Naive thymus-derived CD4-positive, alpha-beta T cell (primary cell): ENCODE results near the gene KCTD4. TPM values are rescaled to one million over a fixed set of nuclear protein-coding genes. Genes with fewer than 3 reads are reported as not detected.

Source experiments
- ATAC-seq: fragments of 150-1000 bp; cut with Tn5 transposase; 2 replicates; pipeline ENCODE4 v1.10.0; 2021; ENCODE audit warnings: mild to moderate bottlenecking, moderate library complexity
- CTCF ChIA-PET: fragments of 350-600 bp; sonication (Branson Sonifier 250); formaldehyde crosslinking; loops from one replicate; lab custom pipeline; 2021; ENCODE audit warnings: antibody characterized with exemption; lab: Charles Lee
- POLR2A ChIA-PET: fragments of 350-600 bp; sonication (Branson Sonifier 250); formaldehyde crosslinking; loops from one replicate; lab custom pipeline; 2021; ENCODE audit warnings: antibody characterized with exemption, inconsistent platforms; lab: Charles Lee
- DNase-seq, 9 donors: peaks; one replicate each; pipeline versions ENCODE4 v3.0.0 to v3.0.0-alpha.2; 2020 to 2022; ENCODE audit warnings: mixed read lengths in 1 of 9
- H3K27ac ChIP-seq: one replicate; pipeline ENCODE4 v1.7.0; 2013; ENCODE audit warnings: mild to moderate bottlenecking, low read depth, low read length, moderate library complexity
- H3K27me3 ChIP-seq, 2 donors: one replicate each; pipeline ENCODE4 v1.7.0; 2013; ENCODE audit warnings: low read length in 2 of 2, mild to moderate bottlenecking in 2 of 2, moderate library complexity in 2 of 2; ENCODE audit not compliant: control insufficient read depth in 2 of 2, insufficient read depth in 2 of 2
- H3K36me3 ChIP-seq, 3 experiments: 1 replicate in 2 of 3; 2 replicates in 1 of 3; pipeline ENCODE4 v1.7.0; 2013; ENCODE audit warnings: low read length in 3 of 3, mild to moderate bottlenecking in 3 of 3, moderate library complexity in 1 of 3; ENCODE audit not compliant: insufficient read depth in 3 of 3, control insufficient read depth in 2 of 3
- H3K4me1 ChIP-seq, 2 donors: one replicate each; pipeline ENCODE4 v1.7.0; 2013; ENCODE audit warnings: low read length in 2 of 2, mild to moderate bottlenecking in 2 of 2, moderate library complexity in 1 of 2; ENCODE audit not compliant: control insufficient read depth in 2 of 2, insufficient read depth in 2 of 2
- H3K4me3 ChIP-seq: 2 replicates; pipeline ENCODE4 v1.7.0; 2013; ENCODE audit warnings: mild to moderate bottlenecking, low read length
- H3K9me3 ChIP-seq, 3 experiments: 1 replicate in 2 of 3; 2 replicates in 1 of 3; pipeline ENCODE4 v1.7.0; 2013; ENCODE audit warnings: low read length in 3 of 3; ENCODE audit not compliant: control insufficient read depth in 2 of 3
- H3K27ac Mint-ChIP-seq, 9 donors: one replicate each; pipeline ENCODE4 v1.8.0; 2020 to 2022; ENCODE audit warnings: mixed read lengths in 9 of 9, mild to moderate bottlenecking in 8 of 9, moderate library complexity in 5 of 9, inconsistent platforms in 2 of 9
- H3K27me3 Mint-ChIP-seq, 5 donors: one replicate each; pipeline ENCODE4 v1.8.0; 2021 to 2022; ENCODE audit warnings: mixed read lengths in 5 of 5, mild to moderate bottlenecking in 1 of 5
- H3K36me3 Mint-ChIP-seq, 5 donors: one replicate each; pipeline ENCODE4 v1.8.0; 2020 to 2022; ENCODE audit warnings: mixed read lengths in 5 of 5, mild to moderate bottlenecking in 3 of 5, inconsistent platforms in 1 of 5
- H3K4me1 Mint-ChIP-seq, 7 donors: one replicate each; pipeline ENCODE4 v1.8.0; 2020 to 2022; ENCODE audit warnings: mixed read lengths in 7 of 7, mild to moderate bottlenecking in 3 of 7, inconsistent platforms in 1 of 7
- H3K4me3 Mint-ChIP-seq, 10 donors: one replicate each; pipeline ENCODE4 v1.8.0; 2020 to 2022; ENCODE audit warnings: mild to moderate bottlenecking in 10 of 10, mixed read lengths in 10 of 10, moderate library complexity in 6 of 10, inconsistent platforms in 2 of 10
- H3K9me3 Mint-ChIP-seq, 11 donors: one replicate each; pipeline ENCODE4 v1.8.0; 2020 to 2022; ENCODE audit warnings: mixed read lengths in 11 of 11, mild to moderate bottlenecking in 4 of 11, inconsistent platforms in 1 of 11, moderate library complexity in 1 of 11
- intact Hi-C, 2 donors: fragments of 100-400 bp; cut with micrococcal nuclease; formaldehyde crosslinking; loops; one replicate each; pipeline ENCODE4 v1.15.1; 2023
- polyA plus RNA-seq, 2 donors: library from polyadenylated mRNA; unstranded; fragments of 300-500 nt; fragmentation: Illumina TruSeq; gene quantifications; one replicate each; pipeline ENCODE4 v1.2.3, GENCODE V29; 2021
- total RNA-seq, 6 experiments: library from RNA in 5 of 6; stranded (reverse) in 5 of 6; gene quantifications; 1 replicate in 5 of 6; 2 replicates in 1 of 6; pipeline ENCODE4 v1.2.3 and lab custom pipeline; 2021 to 2026

The KCTD4 gene
- total and polyA plus RNA-seq, 7 experiments from 2014 or later = not detected

GRCh38 chr13:45238945-45239795 is 38.3 kb upstream of the KCTD4 start:
- DNase-seq (no peak), ATAC-seq (no peak)
- Histone ChIP-seq H3K36me3 (no peaks in the 10 kb centered on the region), H3K27ac (no peak overlapping the region), H3K9me3 (no peaks in the 10 kb centered on the region), H3K4me3 (no peak overlapping the region), H3K27me3 (no peaks in the 10 kb centered on the region), H3K4me1 (no peaks in the 10 kb centered on the region)
- Mint-ChIP-seq H3K4me3 (no peak overlapping the region), H3K9me3 (no peaks in the 10 kb centered on the region), H3K27me3 (no peaks in the 10 kb centered on the region), H3K36me3 (peaks cover 0 to 14% (median 0%) of the 10 kb centered on the region in 5 donors), H3K27ac (peak overlapping the region in 1 of 9 donors; percentile 42), H3K4me1 (peaks cover 0 to 17% (median 13%) of the 10 kb centered on the region in 7 donors)
- intact Hi-C loops = no loop called here
- ChIA-PET CTCF (interaction anchor here (0.6 kb wide), 1 partner anchor 755 kb away, joined by 3 read pairs; no protein-coding TSS in a partner anchor), POLR2A (no interaction called here)

GRCh38 chr13:45232591-45232990 is 31.7 kb upstream of the KCTD4 start:
- intact Hi-C loops = no loop called here
- DNase-seq (no peak), ATAC-seq (no peak)
- Histone ChIP-seq H3K36me3 (no peaks in the 10 kb centered on the region), H3K27ac (no peak overlapping the region), H3K27me3 (no peaks in the 10 kb centered on the region), H3K9me3 (no peaks in the 10 kb centered on the region), H3K4me3 (no peak overlapping the region), H3K4me1 (no peaks in the 10 kb centered on the region)
- ChIA-PET CTCF (no interaction called here), POLR2A (no interaction called here)
- Mint-ChIP-seq H3K4me3 (no peak overlapping the region), H3K9me3 (no peaks in the 10 kb centered on the region), H3K27ac (no peak overlapping the region), H3K4me1 (peaks cover 0 to 8% (median 5%) of the 10 kb centered on the region in 7 donors), H3K36me3 (peaks cover 0 to 25% (median 6%) of the 10 kb centered on the region in 5 donors), H3K27me3 (no peaks in the 10 kb centered on the region)

GRCh38 chr13:45231722-45232121 is 30.9 kb upstream of the KCTD4 start:
- no peaks in the 10 kb centered on the region for H3K9me3 ChIP-seq
- Mint-ChIP-seq H3K9me3 (no peaks in the 10 kb centered on the region), H3K27me3 (no peaks in the 10 kb centered on the region), H3K4me1 (peaks cover 0 to 8% (median 5%) of the 10 kb centered on the region in 7 donors), H3K27ac (no peak overlapping the region), H3K4me3 (no peak overlapping the region), H3K36me3 (peaks cover 0 to 25% (median 6%) of the 10 kb centered on the region in 5 donors)
- H3K27ac ChIP-seq = no peak overlapping the region
- intact Hi-C loops = no loop called here
- H3K4me1 ChIP-seq = no peaks in the 10 kb centered on the region
- no peaks in the 10 kb centered on the region for H3K27me3 ChIP-seq
- ATAC-seq (no peak), DNase-seq (no peak)
- no peaks in the 10 kb centered on the region for H3K36me3 ChIP-seq
- POLR2A ChIA-PET = no interaction called here
- H3K4me3 ChIP-seq = no peak overlapping the region
- CTCF ChIA-PET = interaction anchor here (1.0 kb wide), 1 partner anchor 15 kb away, joined by 3 read pairs; no protein-coding TSS in a partner anchor

GRCh38 chr13:45231305-45231704 is 30.5 kb upstream of the KCTD4 start:
- POLR2A ChIA-PET = no interaction called here
- no peaks in the 10 kb centered on the region for H3K9me3 Mint-ChIP-seq
- no peak overlapping the region for H3K4me3 Mint-ChIP-seq
- Histone ChIP-seq H3K27me3 (no peaks in the 10 kb centered on the region), H3K4me3 (no peak overlapping the region), H3K36me3 (no peaks in the 10 kb centered on the region), H3K27ac (no peak overlapping the region), H3K4me1 (no peaks in the 10 kb centered on the region), H3K9me3 (no peaks in the 10 kb centered on the region)
- no peak for DNase-seq
- no peak overlapping the region for H3K27ac Mint-ChIP-seq
- intact Hi-C loops = no loop called here
- peaks cover 0 to 8% (median 5%) of the 10 kb centered on the region in 7 donors for H3K4me1 Mint-ChIP-seq
- H3K36me3 Mint-ChIP-seq = peaks cover 0 to 22% (median 6%) of the 10 kb centered on the region in 5 donors
- CTCF ChIA-PET = interaction anchor here (0.7 to 1.0 kb wide), 2 partner anchors 16 to 80 kb away, joined by 3 to 4 read pairs; no protein-coding TSS in a partner anchor
- H3K27me3 Mint-ChIP-seq = no peaks in the 10 kb centered on the region
- no peak for ATAC-seq

GRCh38 chr13:45229172-45229571 is 28.3 kb upstream of the KCTD4 start:
- Histone ChIP-seq H3K4me1 (no peaks in the 10 kb centered on the region), H3K9me3 (no peaks in the 10 kb centered on the region), H3K4me3 (no peak overlapping the region), H3K36me3 (no peaks in the 10 kb centered on the region), H3K27me3 (no peaks in the 10 kb centered on the region), H3K27ac (no peak overlapping the region)
- ChIA-PET CTCF (no interaction called here), POLR2A (no interaction called here)
- no peak overlapping the region for H3K4me3 Mint-ChIP-seq
- no peaks in the 10 kb centered on the region for H3K9me3 Mint-ChIP-seq
- peaks cover 0 to 11% (median 5%) of the 10 kb centered on the region in 7 donors for H3K4me1 Mint-ChIP-seq
- H3K36me3 Mint-ChIP-seq = peaks cover 0 to 23% (median 6%) of the 10 kb centered on the region in 5 donors
- DNase-seq (no peak), ATAC-seq (no peak)
- no peak overlapping the region for H3K27ac Mint-ChIP-seq
- H3K27me3 Mint-ChIP-seq = no peaks in the 10 kb centered on the region
- intact Hi-C loops = no loop called here

GRCh38 chr13:45228002-45228401 is 27.2 kb upstream of the KCTD4 start:
- no peak overlapping the region for H3K27ac ChIP-seq
- H3K27ac Mint-ChIP-seq = peak overlapping the region in 1 of 9 donors; percentile 23
- H3K4me3 ChIP-seq = no peak overlapping the region
- H3K36me3 Mint-ChIP-seq = peaks cover 0 to 23% (median 6%) of the 10 kb centered on the region in 5 donors
- intact Hi-C loops = no loop called here
- no peak overlapping the region for H3K4me3 Mint-ChIP-seq
- H3K4me1 Mint-ChIP-seq = peaks cover 0 to 11% (median 5%) of the 10 kb centered on the region in 7 donors
- H3K9me3 ChIP-seq = no peaks in the 10 kb centered on the region
- ATAC-seq (no peak), DNase-seq (no peak)
- POLR2A ChIA-PET = no interaction called here
- no peaks in the 10 kb centered on the region for H3K4me1 ChIP-seq
- H3K27me3 Mint-ChIP-seq = no peaks in the 10 kb centered on the region
- H3K9me3 Mint-ChIP-seq = no peaks in the 10 kb centered on the region
- H3K27me3 ChIP-seq = no peaks in the 10 kb centered on the region
- H3K36me3 ChIP-seq = no peaks in the 10 kb centered on the region
- CTCF ChIA-PET = no interaction called here
